Stimulated activated CD8-positive, alpha-beta memory T cell treated with anti-CD3 and anti-CD28 coated beads, Interleukin-15, amount 100 ng/mL, for 1 hour (primary cell): ENCODE results near the gene PTPRM.
"Not testable (repeated sequence)": the region's sequence is repeated elsewhere in the genome, so short reads cannot be mapped to it uniquely, and the experiment has no call there.

ENCODE experiments used
- DNase-seq: peaks from one replicate; pipeline ENCODE4 v3.0.0-alpha.2; 2020; ENCODE audit warnings: low read depth

Gene PTPRM

DNA sequence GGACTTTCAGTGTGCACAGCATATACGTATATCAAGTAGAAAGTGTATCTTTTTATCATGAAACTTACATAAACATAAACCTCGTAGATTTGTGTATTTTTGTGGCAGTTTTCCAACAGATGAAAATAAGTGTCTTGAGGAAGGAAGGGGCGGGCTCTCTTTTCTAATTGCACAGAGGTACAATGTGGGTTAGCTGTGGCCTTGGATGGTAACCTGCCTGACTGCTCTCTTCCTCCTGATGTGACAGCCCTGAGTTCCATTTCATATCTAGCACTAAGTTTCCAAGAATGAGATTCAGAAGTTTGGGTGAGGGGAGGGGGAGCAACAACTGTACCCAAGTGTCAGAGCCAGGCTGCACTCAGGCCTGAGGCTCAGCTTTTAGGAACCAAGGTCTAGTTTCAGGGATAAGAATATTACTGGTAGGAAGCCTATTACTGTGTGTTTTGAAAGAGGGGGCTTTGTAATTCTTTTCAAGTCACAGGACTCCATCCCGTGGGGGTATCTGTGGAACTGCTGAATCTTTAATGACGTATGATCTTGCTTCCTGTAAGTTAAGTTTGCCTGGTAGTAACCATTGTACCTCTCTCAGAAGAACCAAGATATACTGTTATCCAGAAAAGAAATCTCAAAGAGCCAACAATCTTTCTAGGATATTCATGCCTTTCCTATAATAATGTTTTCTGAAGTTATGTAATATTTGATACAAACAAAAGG is 483.7 kb downstream of the PTPRM start:
- no peak for DNase-seq

DNA sequence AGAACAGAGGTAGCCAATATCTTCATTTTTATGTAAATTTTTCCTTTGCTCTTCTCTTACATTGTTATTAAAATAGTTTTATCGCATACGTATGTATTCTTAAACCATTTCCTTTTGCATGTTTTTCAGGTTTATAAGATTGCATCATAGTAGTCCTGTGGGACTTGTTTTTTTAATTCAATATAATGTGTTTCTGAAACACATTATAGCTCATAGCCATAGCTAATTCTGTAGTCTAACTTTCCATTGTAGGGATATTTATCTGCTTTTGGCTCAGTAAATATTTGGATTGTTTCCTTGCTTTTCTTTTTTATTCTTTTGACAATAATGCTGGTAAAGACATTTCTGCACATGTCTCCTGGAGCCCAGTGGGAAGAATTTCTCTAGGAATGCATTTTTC is 484.3 kb downstream of the PTPRM start:
- no peak for DNase-seq

DNA sequence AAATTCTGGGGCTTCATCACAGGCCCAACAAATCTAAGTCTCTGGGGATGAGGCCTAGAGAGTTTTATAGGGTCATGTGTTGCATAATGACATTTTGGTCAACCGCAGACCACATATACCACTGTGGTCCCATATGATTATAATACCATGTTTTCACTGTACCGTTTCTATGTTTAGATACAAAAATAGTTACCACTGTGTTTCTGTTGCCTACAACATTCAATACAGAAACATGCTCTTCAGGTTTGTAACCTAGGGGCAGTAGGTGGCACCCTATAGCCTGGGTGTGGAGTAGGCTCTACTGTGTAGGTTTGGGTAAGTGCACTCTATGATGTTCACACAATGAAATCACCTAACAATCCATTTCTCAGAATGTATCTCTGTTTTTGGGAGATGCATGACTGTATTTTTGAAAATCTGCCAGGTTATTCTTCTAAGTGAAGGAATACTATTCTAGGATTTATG is 485.2 kb downstream of the PTPRM start:
- DNase-seq: no peak

DNA sequence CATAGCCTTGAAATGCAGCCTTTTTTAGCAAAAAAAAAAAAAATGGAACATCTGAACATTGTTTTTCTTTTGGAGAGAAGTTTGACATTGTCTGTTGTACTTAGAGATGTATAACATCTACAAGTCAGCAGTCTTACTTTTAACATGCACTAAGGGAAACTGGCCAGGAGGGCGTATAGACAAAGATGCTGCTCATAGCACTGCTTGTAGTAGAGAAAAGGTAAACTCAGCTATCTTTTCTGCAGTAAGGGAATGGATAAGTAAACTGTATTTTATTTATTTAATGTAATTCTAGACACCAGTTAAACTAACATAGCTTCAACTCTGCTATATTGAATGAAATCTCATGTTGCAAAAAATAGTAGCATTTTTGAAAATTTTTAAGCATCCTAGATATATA is 489.6 kb downstream of the PTPRM start:
- DNase-seq: no peak

DNA sequence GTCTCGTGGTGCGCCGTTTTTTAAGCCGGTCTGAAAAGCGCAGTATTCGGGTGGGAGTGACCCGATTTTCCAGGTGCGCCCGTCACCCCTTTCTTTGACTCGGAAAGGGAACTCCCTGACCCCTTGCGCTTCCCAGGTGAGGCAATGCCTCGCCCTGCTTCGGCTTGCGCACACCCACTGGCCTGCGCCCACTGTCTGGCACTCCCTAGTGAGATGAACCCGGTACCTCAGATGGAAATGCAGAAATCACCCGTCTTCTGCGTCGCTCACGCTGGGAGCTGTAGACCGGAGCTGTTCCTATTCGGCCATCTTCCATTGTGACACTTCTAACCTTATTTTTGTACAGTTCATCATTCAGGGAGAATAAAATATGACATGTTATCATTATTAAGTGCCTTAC is 496.0 kb downstream of the PTPRM start:
- not testable (repeated sequence) for DNase-seq

DNA sequence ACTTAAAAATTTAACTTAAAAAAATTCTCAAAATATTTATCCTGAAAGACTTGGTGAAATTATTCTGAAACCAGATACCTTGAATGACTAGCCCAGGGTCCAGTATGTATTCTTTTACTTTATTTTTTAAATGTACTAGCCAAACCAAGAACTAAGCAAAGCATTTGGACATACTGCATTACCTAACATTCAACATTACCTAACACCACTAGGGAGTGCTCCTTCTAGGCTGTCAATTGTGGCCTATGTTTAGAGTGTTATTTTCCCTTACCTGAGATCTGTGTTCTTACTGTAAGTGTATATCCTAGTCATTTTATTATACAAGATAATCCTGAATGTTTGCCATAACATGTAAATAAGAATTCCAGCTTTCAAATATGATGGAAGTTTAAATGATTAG is 496.6 kb downstream of the PTPRM start:
- no peak for DNase-seq

DNA sequence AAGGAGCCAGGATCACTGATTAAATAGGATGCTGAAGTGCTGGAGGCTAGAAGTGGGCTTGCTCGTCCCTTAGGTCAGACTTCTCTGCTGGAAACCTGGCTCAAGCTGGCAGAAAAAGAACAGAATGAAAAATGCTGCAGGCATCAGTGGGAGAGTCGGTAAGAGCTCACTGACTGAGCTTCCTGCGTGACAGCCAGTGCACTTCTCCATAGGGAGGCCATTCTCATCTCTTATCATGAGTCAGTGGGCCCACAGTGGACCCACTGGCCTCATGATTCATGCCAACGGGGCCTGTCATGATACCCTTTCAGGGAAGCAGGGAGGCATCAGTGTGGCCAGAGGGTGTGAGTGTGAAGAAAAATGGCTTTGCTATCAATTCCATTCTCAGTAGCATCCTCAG is 498.2 kb downstream of the PTPRM start:
- no peak for DNase-seq

DNA sequence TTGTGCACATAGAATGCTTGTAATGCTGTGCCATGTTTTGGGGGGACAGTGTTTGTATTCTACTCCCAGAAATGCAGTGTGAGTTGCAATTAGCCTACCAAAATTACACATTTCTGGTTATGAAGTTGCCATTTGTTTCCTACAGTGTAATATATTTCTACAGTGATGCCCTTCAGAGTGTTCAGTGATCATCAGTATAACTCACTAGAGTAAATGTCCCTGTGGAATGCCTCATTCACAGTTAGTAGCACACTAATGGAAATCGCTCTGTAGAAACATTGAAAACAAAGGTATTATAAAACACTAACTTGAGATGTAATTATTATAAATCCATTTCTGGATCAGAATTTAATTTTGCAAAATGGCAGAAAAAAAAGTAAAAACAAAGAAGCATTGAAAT is 498.7 kb downstream of the PTPRM start:
- no peak for DNase-seq

DNA sequence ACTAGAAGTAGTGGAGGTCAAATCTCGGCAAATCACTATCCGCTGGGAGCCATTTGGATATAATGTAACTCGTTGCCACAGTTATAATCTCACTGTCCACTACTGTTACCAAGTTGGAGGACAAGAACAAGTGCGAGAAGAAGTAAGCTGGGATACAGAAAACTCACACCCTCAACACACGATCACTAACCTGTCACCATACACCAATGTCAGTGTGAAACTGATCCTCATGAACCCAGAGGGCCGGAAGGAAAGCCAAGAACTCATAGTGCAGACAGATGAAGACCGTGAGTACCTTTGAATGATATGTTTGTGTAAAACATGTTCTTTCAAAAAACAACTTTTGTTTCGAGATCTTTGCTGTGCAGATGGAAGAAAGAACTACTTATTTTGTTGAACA is 502.6 kb downstream of the PTPRM start:
- no peak for DNase-seq

DNA sequence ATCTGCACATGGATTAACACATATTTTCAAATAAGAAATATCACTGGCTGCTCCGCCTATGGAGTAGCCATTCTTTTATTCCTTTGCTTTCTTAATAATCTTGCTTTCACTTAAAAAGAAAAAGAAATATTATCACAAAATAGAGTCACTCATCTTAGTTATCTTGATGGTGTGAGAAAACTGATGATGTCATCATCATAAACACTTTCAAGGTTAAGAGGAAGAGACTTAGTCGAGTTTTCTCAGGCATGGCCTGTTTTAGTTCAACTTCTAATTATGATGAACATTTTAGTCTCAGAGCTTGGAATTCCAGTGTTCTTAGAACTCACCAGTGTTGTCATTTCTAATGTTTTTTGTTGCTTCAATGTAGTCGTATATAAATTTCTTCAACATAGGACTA is 506.1 kb downstream of the PTPRM start:
- no peak for DNase-seq

DNA sequence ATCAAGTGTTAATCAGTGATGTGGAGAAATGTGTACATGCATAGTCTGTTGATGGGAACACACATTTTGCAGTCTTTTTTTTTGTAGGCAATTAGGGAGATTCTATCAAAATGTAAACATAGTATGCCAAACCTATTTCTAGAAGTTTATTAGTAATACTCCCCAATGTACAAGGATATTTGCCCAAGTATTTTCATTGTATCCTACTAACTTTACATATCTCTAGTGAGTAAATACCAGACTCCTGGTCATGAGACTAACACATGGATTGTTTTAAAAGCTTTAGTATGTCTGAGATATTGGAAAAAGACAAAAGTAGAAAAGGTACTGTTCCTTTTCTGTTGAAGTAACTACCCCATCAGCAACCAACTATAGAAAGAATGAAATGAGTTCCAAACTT is 513.0 kb downstream of the PTPRM start:
- DNase-seq: no peak

DNA sequence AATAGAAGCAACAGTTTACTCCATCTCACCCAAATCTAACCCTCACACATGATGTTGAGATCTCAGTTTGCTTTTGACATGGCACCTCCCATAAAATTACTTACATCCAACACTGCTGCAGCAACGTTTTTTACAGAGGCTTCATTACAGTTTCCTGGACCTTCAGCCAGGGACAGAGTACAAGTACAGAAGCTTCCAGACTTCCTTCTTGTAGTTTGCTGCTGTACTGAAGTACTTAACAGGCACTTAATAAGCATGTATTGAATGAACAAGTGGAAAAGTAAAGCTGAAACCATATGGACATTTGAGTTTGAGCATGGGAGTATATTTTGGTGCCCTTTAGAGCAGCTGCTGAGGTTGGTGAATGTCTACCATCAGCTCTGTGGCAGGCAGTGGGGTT is 514.2 kb downstream of the PTPRM start:
- DNase-seq: no peak

DNA sequence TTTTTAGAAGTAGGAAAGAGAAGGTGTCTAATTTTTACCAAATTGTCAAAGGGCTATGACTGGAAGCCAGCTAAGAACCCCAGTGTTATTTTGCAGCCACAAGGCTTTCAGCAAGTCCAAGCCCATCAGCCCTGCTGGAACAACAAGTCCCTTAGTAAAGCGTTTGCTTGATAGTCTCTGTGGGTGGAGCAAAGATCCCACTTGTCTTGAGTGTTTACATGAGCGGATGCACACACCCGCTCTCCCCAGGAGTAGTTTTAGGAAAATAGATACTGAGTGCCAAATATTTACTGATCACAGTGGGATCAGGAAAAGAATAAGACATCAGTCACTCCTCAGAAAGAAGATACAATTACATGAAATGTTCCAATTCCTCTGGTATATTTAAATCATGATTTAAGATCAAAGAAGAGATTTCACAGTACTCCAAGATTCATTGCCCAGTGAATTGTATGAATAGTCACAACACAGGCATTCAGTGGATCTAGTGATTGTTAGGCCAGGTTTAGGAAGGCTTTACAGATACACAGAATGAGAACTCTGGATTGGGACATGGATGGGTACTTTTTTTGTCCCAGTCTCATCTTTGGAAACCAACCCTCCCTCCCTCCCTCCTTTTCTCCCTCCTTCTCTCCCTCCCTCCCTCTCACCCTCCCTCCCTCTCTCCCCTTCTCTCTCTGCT is 514.9 kb downstream of the PTPRM start:
- DNase-seq: no peak

DNA sequence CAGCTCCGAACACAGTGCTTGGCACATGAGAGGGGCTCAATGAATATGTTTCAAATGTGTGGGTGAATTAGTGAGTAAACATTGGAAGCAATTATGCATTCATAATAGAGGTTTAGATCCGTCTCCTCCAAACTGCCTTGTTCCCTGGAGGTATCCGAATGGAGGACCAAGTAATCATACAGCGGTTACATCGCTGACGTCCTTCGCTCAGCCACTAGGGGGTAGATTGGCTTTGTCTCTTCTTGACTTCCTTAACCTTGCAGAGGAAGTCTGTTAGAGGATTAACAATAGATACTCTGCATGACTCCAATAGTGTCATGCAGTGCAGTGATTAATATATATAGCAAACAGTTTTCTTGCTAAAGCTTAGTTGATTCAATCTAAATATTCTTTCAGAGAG is 517.0 kb downstream of the PTPRM start:
- no peak for DNase-seq

DNA sequence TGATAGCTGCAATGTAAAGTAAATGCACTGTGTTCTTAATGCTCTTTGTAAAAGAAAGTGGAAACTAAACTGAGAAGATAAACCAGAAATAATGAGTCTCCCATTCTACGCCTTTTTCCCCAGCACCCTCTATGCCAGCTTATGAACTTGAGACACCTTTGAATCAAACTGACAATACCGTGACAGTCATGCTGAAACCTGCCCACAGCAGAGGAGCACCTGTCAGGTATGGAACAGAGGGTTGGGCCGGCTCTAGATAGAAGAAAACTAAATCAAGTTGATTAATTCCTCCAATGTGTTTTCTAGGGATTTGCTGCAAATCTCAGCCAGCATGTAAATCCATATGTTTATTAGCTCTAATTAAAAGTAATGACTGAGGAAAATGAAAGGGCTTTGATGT is 521.5 kb downstream of the PTPRM start:
- no peak for DNase-seq

DNA sequence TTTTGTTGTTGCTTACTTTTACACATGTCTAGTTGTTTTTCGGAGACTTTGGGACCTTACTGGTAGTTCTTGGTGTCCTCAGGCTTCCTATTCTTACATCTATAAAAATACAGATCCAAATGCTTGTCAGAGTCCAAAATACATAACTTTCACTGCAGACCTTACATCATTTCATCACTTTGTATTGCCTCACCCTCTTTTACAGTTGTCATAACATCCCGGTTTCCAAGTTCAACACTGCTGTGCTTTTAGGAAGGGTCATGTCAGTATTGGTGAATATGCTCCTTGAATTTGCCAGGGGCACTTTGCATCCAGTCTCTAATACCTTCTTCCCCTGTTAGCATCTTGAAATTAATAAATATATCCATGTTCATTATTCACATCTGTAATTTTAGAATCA is 523.9 kb downstream of the PTPRM start:
- DNase-seq: no peak

DNA sequence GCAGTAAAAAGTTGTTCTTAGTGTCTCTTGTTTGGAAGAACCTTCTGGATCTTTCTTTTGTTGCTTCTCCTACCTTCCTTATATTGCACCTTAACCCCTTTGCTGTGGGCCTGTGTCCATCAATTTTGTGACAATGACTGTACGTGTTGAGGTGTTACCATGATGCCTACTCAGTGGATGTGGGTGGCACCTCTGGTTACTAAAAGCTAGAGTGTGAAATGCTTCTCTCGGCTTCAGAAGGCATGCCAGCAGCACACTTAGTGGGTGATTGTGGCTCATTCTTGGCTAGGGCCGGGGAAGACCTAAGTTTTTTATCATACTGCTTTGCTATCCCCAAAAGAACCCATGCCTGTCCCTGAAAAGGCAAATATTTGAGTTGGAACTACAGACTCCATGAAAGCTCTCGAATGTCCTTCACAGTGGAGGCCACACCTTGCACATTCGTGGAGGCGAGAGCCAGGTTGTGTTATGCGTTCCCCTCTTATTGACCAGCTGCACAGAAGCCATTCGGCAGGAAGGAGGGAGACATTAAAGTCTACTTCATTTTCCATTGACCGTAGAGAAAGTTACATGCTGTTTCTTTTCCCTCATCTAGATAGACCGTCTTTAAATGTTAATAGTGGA is 528.9 kb downstream of the PTPRM start:
- DNase-seq: no peak

DNA sequence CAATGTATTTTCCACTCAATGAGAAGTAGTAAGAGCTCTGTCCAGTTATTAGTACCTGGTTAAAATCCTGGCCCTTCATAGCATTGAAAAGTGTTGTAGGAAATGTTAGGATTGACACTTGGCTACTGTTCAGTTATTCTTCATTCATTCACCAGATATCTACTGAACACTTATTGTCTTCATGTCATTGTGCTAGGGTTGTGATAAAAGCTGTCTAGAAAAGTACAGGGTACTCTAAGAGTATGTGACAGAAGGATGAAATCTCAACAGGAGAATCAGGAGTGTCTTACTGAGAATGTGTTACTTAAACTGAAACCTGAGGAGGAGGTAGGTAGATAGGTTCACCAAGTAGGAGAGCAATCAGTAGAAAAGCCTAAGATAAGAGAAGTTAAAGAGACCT is 530.3 kb downstream of the PTPRM start:
- no peak for DNase-seq

DNA sequence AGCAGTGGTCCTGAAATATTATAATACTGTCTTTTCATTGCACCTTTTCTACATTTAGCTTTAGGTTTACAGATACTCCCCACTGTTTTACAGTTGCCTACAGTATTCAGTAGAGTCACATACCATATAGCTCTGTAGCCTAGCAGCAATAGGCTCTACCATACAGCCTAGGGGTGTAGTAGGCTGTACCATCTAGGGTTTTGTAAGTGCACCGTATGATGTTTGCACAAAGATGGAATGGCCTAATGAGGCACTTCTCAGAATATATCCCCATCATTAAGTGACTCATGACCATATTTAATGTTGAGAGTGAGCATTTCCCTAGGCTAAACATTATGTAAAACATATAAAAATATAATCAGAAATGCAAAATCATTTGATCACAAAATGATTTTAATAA is 530.8 kb downstream of the PTPRM start:
- DNase-seq: no peak

DNA sequence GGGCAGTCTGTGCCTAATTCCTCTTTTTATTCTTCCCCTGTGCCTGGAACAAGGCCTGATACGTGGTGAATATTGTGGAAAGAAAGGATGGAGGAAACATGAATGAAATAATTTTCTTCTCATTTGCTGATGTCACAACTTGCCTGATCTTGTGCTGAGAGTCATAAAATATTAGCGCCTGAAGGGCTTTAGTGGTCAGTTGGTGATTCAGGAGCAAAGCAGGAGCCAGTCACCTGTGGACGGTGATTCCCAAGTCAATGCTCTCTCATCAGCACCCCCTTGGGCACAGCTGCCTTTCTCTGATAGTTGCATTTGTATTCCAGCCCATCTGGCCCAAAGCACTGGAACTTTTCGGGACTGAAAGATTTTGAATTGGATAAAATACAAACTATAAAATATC is 539.5 kb downstream of the PTPRM start:
- DNase-seq: no peak

DNA sequence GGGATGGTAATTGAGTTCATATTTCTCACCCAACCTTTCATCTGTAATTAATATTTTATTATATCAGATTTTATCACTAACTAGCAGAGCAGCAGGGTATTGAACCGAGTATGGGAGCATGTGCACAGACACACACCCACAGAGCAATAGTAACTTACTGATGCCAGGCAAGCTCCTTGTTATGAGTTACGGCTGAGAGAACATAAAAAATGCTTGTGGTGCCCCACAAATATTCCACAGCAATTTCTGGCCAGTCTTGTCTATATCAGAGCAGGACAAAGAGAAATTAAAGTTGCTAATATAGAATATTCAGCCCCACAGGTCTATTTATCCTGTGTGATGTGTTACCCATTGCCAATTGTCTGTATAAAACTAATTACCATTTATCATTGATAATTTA is 540.3 kb downstream of the PTPRM start:
- DNase-seq: no peak

DNA sequence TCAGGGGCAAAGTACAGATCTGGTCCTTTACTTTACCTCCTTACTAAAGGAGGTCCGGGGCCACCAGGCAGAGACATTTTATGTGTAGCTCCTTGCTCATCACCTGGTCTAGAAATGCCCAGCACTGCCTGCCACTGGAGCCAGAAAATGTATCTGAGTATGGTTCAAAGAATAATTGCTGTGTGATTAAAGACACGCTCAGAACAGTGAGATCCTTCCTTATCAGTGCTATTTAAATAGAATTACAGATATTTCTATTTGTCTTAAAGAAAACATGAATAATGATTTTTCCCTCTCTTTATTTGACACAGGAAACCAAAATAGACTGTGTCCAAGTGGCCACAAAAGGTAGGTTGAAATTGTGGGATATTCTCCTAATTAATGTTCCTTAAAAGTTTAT is 547.4 kb downstream of the PTPRM start:
- no peak for DNase-seq

DNA sequence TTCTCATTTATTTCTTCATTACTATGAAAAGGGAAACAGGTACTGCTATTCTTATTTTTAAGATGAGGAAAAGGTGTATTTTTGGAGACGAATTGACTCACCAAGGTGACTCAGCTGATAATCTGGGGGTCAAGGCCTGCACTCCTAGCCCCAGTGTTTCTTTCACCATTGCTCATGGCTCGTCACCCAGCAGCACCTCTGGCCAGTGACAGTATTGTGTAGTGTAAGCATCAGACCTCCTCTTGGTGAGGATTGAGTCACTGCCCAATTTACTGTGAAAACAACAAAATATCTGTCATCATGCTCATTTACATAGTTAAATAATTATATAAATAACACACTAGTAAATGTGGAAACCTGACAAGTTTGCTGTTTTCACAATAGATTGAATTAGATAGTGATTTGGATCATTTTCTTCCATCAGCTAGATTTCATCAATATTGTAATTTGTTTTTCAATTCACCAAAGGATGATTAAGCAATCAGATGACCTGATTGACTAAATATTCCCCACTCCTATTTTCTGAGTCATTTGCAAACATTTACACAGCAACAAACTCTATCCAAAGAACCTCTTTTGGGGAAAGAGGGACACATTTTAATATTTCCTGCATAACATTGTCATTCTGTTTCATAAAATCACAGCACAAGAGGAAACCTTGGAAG is 549.4 kb downstream of the PTPRM start:
- no peak for DNase-seq
